A673 (cell line): ENCODE measurements around the gene COG7.

Experiments used
- CTCF ChIP-seq: fragments of 300-800, 200-600 bp; sonication (generic); conservative IDR thresholded peaks from 2 replicates; pipeline ENCODE4 v1.5.1; 2017; ENCODE audit warnings: low read depth, mild to moderate bottlenecking, antibody characterized with exemption, low read length, moderate library complexity, mixed read lengths
- EZH2 ChIP-seq: fragments of 200-600 bp; sonication (generic); IDR thresholded peaks from 2 replicates; pipeline ENCODE4 v1.6.1; 2017; ENCODE audit warnings: borderline replicate concordance, low read depth, mild to moderate bottlenecking, mixed read lengths, antibody characterized with exemption, low read length; ENCODE audit not compliant: poor library complexity, severe bottlenecking

GRCh38 chr16:23484510-23485256, 31.7 kb upstream of the COG7 start:
- TF ChIP-seq CTCF (no peak), EZH2 (no peak)
